Gastrocnemius medialis (tissue), 4 donors: Measurements from ENCODE around the gene ITPKB. TPM values are rescaled to one million over a fixed set of nuclear protein-coding genes. Genes with fewer than 3 reads are reported as not detected.
A peak's percentile ranks its signal among the peaks of the same experiment; 100 is the strongest.

Experiments
- ATAC-seq, 2 donors: fragments of 150-250 bp; one replicate each; pipeline ENCODE4 v1.9.1; 2016
- DNase-seq, 2 donors: peaks; one replicate each; pipeline ENCODE4 v3.0.0-alpha.2; 2019
- H3K27ac ChIP-seq, 4 donors: fragments of 200-600 bp; sonication (generic); 1 replicate in 1 of 4; 2 replicates in 3 of 4; pipeline ENCODE4 v1.5.1; 2016 to 2018; ENCODE audit warnings: mild to moderate bottlenecking in 2 of 4, moderate library complexity in 1 of 4
- H3K27me3 ChIP-seq, 3 donors: fragments of 200-600 bp; sonication (generic) in 2 of 3; 1 replicate in 1 of 3; 2 replicates in 2 of 3; pipeline versions ENCODE4 v1.5.1 to v1.6.0; 2016 to 2019; ENCODE audit warnings: mild to moderate bottlenecking in 1 of 3, moderate library complexity in 1 of 3
- H3K36me3 ChIP-seq, 2 donors: fragments of 200-600 bp; sonication (generic) in 1 of 2; one replicate each; pipeline ENCODE4 v1.5.1; 2017 to 2018
- H3K4me1 ChIP-seq, 2 donors: fragments of 200-600 bp; sonication (generic) in 1 of 2; one replicate each; pipeline ENCODE4 v1.5.1; 2016 to 2017; ENCODE audit warnings: mild to moderate bottlenecking in 2 of 2
- H3K4me3 ChIP-seq, 4 donors: fragments of 200-600 bp; sonication (generic) in 3 of 4; 1 replicate in 1 of 4; 2 replicates in 3 of 4; pipeline ENCODE4 v1.5.1; 2016 to 2019; ENCODE audit warnings: mild to moderate bottlenecking in 2 of 4
- H3K9me3 ChIP-seq, 3 donors: fragments of 200-600 bp; sonication (generic) in 2 of 3; 1 replicate in 1 of 3; 2 replicates in 2 of 3; pipeline ENCODE4 v1.5.1; 2016 to 2019
- CTCF ChIP-seq, 5 experiments: fragments of 450-650 bp in 3 of 5; fragments of 200-600 bp in 2 of 5; sonication (generic) in 2 of 5; IDR thresholded peaks in 4 of 5; conservative IDR thresholded peaks in 1 of 5; 1 replicate in 4 of 5; 2 replicates in 1 of 5; pipeline ENCODE4 v1.5.1; 2016 to 2019; ENCODE audit warnings: antibody characterized with exemption in 5 of 5, mild to moderate bottlenecking in 3 of 5, moderate library complexity in 3 of 5
- POLR2A ChIP-seq, 2 donors: fragments of 450-650 bp; IDR thresholded peaks; one replicate each; pipeline ENCODE4 v1.6.1; 2017; ENCODE audit warnings: antibody characterized with exemption in 2 of 2, mild to moderate bottlenecking in 2 of 2, moderate library complexity in 2 of 2
- in situ Hi-C, 4 donors: fragments of 200-750 bp; cut with MboI; loops; one replicate each; pipeline versions ENCODE4 v1.15.0 to v1.8.0; 2017; ENCODE audit warnings: low sequenced_read_pairs in 4 of 4
- intact Hi-C: fragments of 100-400 bp; cut with DNase I; formaldehyde crosslinking; loops from one replicate; pipeline ENCODE4 v1.15.1; 2023; ENCODE audit warnings: low total_unique reads
- total RNA-seq, 4 donors: library from RNA; depleted of rRNA; stranded (reverse); fragments of >200 nt; gene quantifications; one replicate each; pipeline versions ENCODE4 v1.1.0 to v1.2.3, GENCODE V29; 2016

ITPKB gene
- total RNA-seq, 4 donors from 2014 or later = 7.1 to 13.9 (median 7.8) TPM

GRCh38 chr1:226686440-226687425 is 52.3 kb downstream of the ITPKB start:
- intact Hi-C loops = loop anchor here (1.0 kb wide), 1 partner anchor 52 kb away; no protein-coding TSS in a partner anchor
- ATAC-seq (no peak), DNase-seq (no peak)
- in situ Hi-C loops = loop anchor here in 1 of 4 donors (5.0 kb wide), 1 partner anchor 49 kb away; no protein-coding TSS in a partner anchor
- H3K4me1 ChIP-seq = peaks cover 73 to 95% of the 10 kb centered on the region in 2 donors
- H3K4me3 ChIP-seq = no peak overlapping the region
- H3K36me3 ChIP-seq = no peaks in the 10 kb centered on the region
- no peaks in the 10 kb centered on the region for H3K27me3 ChIP-seq
- H3K9me3 ChIP-seq = no peaks in the 10 kb centered on the region
- TF ChIP-seq CTCF (IDR thresholded peaks at IDR 0.05 in 4 of 5, conservative IDR thresholded peaks at IDR 0.05 in 1 of 5) = no peak
- no peak for TF ChIP-seq POLR2A (IDR thresholded peaks at IDR 0.05)
- peak overlapping the region; percentile 65 to 89 (median 70) for H3K27ac ChIP-seq

GRCh38 chr1:226685196-226685820 is 53.8 kb downstream of the ITPKB start:
- H3K27ac ChIP-seq = peak overlapping the region; percentile 14 to 89 (median 70)
- H3K9me3 ChIP-seq = no peaks in the 10 kb centered on the region
- DNase-seq (no peak), ATAC-seq (no peak)
- in situ Hi-C loops (loop anchor here in 1 of 4 donors (5.0 kb wide), 1 partner anchor 48 kb away; no protein-coding TSS in a partner anchor), intact Hi-C loops (no loop called here)
- no peaks in the 10 kb centered on the region for H3K27me3 ChIP-seq
- H3K4me1 ChIP-seq = peaks cover 66 to 95% of the 10 kb centered on the region in 2 donors
- no peak overlapping the region for H3K4me3 ChIP-seq
- H3K36me3 ChIP-seq = no peaks in the 10 kb centered on the region
- no peak for TF ChIP-seq CTCF (IDR thresholded peaks at IDR 0.05 in 4 of 5, conservative IDR thresholded peaks at IDR 0.05 in 1 of 5)
- no peak for TF ChIP-seq POLR2A (IDR thresholded peaks at IDR 0.05)

- Histone ChIP-seq H3K4me1 (peaks cover 67 to 94% of the 10 kb centered on the region in 2 donors), H3K9me3 (no peaks in the 10 kb centered on the region), H3K27me3 (no peaks in the 10 kb centered on the region), H3K27ac (peak overlapping the region in 3 of 4 donors; percentile 32 to 95 (median 89)), H3K36me3 (no peaks in the 10 kb centered on the region), H3K4me3 (no peak overlapping the region)
- ATAC-seq (no peak), DNase-seq (no peak)
- TF ChIP-seq CTCF (IDR thresholded peaks at IDR 0.05 in 4 of 5, conservative IDR thresholded peaks at IDR 0.05 in 1 of 5) = no peak
- intact Hi-C loops (no loop called here), in situ Hi-C loops (no loop called here)
These were observed 55.1 kb downstream of the ITPKB start for GRCh38 chr1:226684026-226684425.

GRCh38 chr1:226682871-226683814 is 55.9 kb downstream of the ITPKB start:
- no peaks in the 10 kb centered on the region for H3K27me3 ChIP-seq
- no peak for ATAC-seq
- no peak overlapping the region for H3K4me3 ChIP-seq
- in situ Hi-C loops = no loop called here
- peak overlapping the region; percentile 8 to 95 (median 91) for H3K27ac ChIP-seq
- H3K4me1 ChIP-seq = peaks cover 69 to 94% of the 10 kb centered on the region in 2 donors
- no peak for DNase-seq
- intact Hi-C loops = no loop called here
- no peaks in the 10 kb centered on the region for H3K9me3 ChIP-seq
- TF ChIP-seq CTCF (IDR thresholded peaks at IDR 0.05 in 4 of 5, conservative IDR thresholded peaks at IDR 0.05 in 1 of 5) = no peak
- no peak for TF ChIP-seq POLR2A (IDR thresholded peaks at IDR 0.05)
- H3K36me3 ChIP-seq = no peaks in the 10 kb centered on the region
